Measurements from ENCODE around the gene C12orf76. TPM values are rescaled to one million over a fixed set of nuclear protein-coding genes. Genes with fewer than 3 reads are reported as not detected.

Gene C12orf76
- total and polyA plus RNA-seq, 2 of the 13 experiments (the other 11 are each of a cell fraction or from before 2014, with no cell fraction given): 15.8 to 38.4 TPM

DNA sequence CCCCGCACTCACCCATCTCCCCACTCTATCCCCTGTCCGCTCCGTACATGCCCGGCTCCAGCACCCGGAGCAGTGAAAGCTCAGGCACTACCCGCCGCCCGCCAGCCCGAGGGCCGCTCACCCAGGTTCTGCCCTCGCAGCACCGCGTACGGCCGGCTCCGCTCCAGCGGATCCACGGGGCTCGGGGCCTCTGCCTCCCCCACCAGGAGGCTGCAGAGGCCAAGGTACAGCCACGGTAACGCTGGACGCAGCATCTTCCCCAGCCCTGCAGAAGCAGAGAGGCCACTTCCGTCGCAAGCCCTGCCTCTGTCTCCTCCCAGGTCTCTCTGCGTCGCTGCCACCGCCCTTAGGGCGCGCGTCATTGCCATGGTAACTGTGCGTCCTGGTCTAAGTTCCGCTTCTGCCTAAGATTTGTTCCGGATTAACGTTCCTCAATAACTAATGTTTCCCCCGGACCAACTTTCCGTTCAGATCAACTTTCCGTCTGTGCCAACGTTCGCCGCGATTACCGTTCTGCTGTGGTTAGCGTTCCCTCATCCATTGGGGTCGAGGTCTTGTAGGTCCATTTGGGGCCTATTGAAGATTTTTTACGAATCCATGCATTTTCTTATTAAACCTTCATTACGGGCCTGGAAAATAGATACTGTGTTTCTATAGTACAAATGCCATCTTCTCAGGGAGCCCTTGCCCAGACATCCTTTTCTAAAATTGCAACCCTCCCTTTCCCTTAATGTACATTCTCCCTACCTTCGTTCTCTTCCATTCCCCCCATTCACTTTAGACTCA, at the start of gene C12orf76 (continued):
- peak; percentile 60; the same call in 1 of the 2 replicates for TF ChIP-seq RAD21 (CRISPR knock-in tag; IDR thresholded peaks at IDR 0.05)
- peak; percentile 36; the same call in 1 of the 2 replicates for TF ChIP-seq ZNF44 (CRISPR knock-in tag; IDR thresholded peaks at IDR 0.05)
- TF ChIP-seq BRD4 (CRISPR knock-in tag; IDR thresholded peaks at IDR 0.05): peak; percentile 82; the same call in 1 of the 2 replicates
- TF ChIP-seq NFRKB (IDR thresholded peaks at IDR 0.05): no peak
- no peak for TF ChIP-seq ZNF24 (IDR thresholded peaks at IDR 0.05)
- TF ChIP-seq ZNF530 (CRISPR knock-in tag; IDR thresholded peaks at IDR 0.05; ENCODE audit: low read depth): no peak
- no peak for TF ChIP-seq U2AF2 (IDR thresholded peaks at IDR 0.05; ENCODE audit: low read depth, low read length)
- TF ChIP-seq, protein P1, sequence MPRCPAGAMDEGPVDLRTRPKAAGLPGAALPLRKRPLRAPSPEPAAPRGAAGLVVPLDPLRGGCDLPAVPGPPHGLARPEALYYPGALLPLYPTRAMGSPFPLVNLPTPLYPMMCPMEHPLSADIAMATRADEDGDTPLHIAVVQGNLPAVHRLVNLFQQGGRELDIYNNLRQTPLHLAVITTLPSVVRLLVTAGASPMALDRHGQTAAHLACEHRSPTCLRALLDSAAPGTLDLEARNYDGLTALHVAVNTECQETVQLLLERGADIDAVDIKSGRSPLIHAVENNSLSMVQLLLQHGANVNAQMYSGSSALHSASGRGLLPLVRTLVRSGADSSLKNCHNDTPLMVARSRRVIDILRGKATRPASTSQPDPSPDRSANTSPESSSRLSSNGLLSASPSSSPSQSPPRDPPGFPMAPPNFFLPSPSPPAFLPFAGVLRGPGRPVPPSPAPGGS (CRISPR knock-in tag; IDR thresholded peaks at IDR 0.05): peak; percentile 85
- peak; percentile 93 for TF ChIP-seq ZFP90 (CRISPR knock-in tag; IDR thresholded peaks at IDR 0.05; ENCODE audit: borderline replicate concordance)
- TF ChIP-seq ZFY (CRISPR knock-in tag; IDR thresholded peaks at IDR 0.05): peak; percentile 86
- TF ChIP-seq BORCS8-MEF2B (CRISPR knock-in tag; IDR thresholded peaks at IDR 0.05): peak; percentile 79
- no peak for TF ChIP-seq ZBTB42 (CRISPR knock-in tag; IDR thresholded peaks at IDR 0.05)
- 0 out of 2 replicates have a peak, but pooled peaks have one; percentile 28 for TF ChIP-seq RNF2 (conservative IDR thresholded peaks at IDR 0.05; ENCODE audit: low read depth)
- no peak for TF ChIP-seq CENPT (CRISPR knock-in tag; IDR thresholded peaks at IDR 0.05; ENCODE audit: low read depth)
- TF ChIP-seq HDAC6 (IDR thresholded peaks at IDR 0.05; ENCODE audit: low read depth, low read length): no peak
- TF ChIP-seq, protein P2, sequence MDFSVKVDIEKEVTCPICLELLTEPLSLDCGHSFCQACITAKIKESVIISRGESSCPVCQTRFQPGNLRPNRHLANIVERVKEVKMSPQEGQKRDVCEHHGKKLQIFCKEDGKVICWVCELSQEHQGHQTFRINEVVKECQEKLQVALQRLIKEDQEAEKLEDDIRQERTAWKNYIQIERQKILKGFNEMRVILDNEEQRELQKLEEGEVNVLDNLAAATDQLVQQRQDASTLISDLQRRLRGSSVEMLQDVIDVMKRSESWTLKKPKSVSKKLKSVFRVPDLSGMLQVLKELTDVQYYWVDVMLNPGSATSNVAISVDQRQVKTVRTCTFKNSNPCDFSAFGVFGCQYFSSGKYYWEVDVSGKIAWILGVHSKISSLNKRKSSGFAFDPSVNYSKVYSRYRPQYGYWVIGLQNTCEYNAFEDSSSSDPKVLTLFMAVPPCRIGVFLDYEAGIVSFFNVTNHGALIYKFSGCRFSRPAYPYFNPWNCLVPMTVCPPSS (IDR thresholded peaks at IDR 0.05): no peak
- TF ChIP-seq, protein P3, sequence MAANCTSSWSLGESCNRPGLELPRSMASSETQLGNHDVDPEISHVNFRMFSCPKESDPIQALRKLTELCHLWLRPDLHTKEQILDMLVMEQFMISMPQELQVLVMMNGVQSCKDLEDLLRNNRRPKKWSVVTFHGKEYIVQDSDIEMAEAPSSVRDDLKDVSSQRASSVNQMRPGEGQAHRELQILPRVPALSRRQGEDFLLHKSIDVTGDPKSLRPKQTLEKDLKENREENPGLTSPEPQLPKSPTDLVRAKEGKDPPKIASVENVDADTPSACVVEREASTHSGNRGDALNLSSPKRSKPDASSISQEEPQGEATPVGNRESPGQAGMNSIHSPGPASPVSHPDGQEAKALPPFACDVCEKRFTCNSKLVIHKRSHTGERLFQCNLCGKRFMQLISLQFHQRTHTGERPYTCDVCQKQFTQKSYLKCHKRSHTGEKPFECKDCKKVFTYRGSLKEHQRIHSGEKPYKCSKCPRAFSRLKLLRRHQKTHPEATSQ (CRISPR knock-in tag; IDR thresholded peaks at IDR 0.05; ENCODE audit: borderline replicate concordance): peak; percentile 62; the same call in 1 of the 2 replicates
- TF ChIP-seq, protein P4, sequence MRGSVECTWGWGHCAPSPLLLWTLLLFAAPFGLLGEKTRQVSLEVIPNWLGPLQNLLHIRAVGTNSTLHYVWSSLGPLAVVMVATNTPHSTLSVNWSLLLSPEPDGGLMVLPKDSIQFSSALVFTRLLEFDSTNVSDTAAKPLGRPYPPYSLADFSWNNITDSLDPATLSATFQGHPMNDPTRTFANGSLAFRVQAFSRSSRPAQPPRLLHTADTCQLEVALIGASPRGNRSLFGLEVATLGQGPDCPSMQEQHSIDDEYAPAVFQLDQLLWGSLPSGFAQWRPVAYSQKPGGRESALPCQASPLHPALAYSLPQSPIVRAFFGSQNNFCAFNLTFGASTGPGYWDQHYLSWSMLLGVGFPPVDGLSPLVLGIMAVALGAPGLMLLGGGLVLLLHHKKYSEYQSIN (CRISPR knock-in tag; IDR thresholded peaks at IDR 0.05; ENCODE audit: borderline replicate concordance): no peak
- TF ChIP-seq SALL1 (CRISPR knock-in tag; IDR thresholded peaks at IDR 0.05): peak; percentile 94
- TF ChIP-seq, protein P5, sequence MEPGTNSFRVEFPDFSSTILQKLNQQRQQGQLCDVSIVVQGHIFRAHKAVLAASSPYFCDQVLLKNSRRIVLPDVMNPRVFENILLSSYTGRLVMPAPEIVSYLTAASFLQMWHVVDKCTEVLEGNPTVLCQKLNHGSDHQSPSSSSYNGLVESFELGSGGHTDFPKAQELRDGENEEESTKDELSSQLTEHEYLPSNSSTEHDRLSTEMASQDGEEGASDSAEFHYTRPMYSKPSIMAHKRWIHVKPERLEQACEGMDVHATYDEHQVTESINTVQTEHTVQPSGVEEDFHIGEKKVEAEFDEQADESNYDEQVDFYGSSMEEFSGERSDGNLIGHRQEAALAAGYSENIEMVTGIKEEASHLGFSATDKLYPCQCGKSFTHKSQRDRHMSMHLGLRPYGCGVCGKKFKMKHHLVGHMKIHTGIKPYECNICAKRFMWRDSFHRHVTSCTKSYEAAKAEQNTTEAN (CRISPR knock-in tag; conservative IDR thresholded peaks at IDR 0.05): peak; percentile 45; the same call in 1 of the 2 replicates
- TF ChIP-seq ARID2 (CRISPR knock-in tag; IDR thresholded peaks at IDR 0.05; ENCODE audit: borderline replicate concordance): peak; percentile 2; the same call in 1 of the 2 replicates
- peak; percentile 53 for TF ChIP-seq ZKSCAN1 (IDR thresholded peaks at IDR 0.05; ENCODE audit: low read length)
- 0 out of 2 replicates have a peak, but pooled peaks have one; percentile 15 for TF ChIP-seq BRCA1 (CRISPR knock-in tag; IDR thresholded peaks at IDR 0.05)
- peak; percentile 94; the same call in 1 of the 2 replicates for TF ChIP-seq KLF12 (CRISPR knock-in tag; IDR thresholded peaks at IDR 0.05; ENCODE audit: borderline replicate concordance)
- TF ChIP-seq ATM (IDR thresholded peaks at IDR 0.05; ENCODE audit: borderline replicate concordance): no peak

All from HepG2 (cell line).